ENCODE results near the gene RTP2. TPM values are rescaled to one million over a fixed set of nuclear protein-coding genes. Genes with fewer than 3 reads are reported as not detected.

Gene RTP2
- total RNA-seq, 2 donors from 2014 or later: not detected

- no peak overlapping the region for H3K4me3 ChIP-seq
- TF ChIP-seq, protein P1, sequence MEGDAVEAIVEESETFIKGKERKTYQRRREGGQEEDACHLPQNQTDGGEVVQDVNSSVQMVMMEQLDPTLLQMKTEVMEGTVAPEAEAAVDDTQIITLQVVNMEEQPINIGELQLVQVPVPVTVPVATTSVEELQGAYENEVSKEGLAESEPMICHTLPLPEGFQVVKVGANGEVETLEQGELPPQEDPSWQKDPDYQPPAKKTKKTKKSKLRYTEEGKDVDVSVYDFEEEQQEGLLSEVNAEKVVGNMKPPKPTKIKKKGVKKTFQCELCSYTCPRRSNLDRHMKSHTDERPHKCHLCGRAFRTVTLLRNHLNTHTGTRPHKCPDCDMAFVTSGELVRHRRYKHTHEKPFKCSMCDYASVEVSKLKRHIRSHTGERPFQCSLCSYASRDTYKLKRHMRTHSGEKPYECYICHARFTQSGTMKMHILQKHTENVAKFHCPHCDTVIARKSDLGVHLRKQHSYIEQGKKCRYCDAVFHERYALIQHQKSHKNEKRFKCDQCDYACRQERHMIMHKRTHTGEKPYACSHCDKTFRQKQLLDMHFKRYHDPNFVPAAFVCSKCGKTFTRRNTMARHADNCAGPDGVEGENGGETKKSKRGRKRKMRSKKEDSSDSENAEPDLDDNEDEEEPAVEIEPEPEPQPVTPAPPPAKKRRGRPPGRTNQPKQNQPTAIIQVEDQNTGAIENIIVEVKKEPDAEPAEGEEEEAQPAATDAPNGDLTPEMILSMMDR (IDR thresholded peaks at IDR 0.05): no peak
- H3K27ac ChIP-seq: no peak overlapping the region
- ATAC-seq (ENCODE audit: insufficient number of reproducible peaks, low FRiP score, low read depth) (no peak), DNase-seq (ENCODE audit: low spot score) (no peak)
- no peaks in the 10 kb centered on the region for H3K4me1 ChIP-seq (ENCODE audit: control insufficient read depth in 1 of 2, low read depth in 2 of 2)
- H3K9me3 ChIP-seq: no peaks in the 10 kb centered on the region
- H3K36me3 ChIP-seq: no peaks in the 10 kb centered on the region
- H3K27me3 ChIP-seq (replicated peaks; ENCODE audit: insufficient read depth): no peaks in the 10 kb centered on the region
Measured at GRCh38 chr3:187698499-187699399, 3.6 kb downstream of the RTP2 start.

DNA sequence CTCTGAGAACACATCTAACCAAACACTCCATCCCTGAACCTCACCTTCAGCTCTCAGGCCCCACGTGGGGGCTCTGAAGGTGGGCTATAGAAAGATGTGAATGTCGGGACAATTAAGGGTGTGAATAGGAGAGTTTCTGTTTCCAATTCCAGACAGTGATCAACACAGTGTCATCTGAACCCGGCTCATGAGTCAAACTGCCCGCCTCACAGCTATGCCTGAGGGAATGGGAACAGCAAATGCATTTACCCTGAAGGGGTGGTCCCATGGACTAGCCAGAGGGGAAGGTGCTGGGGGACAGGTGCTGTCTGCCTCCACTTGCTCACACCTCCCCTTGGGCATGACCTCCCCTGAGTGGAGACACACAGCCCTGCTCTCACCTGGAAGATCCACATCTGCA is 6.3 kb downstream of the RTP2 start:
- no peak for DNase-seq (ENCODE audit: low spot score)
- no peaks in the 10 kb centered on the region for H3K4me1 ChIP-seq (ENCODE audit: control insufficient read depth in 1 of 2, low read depth in 2 of 2)
- no peaks in the 10 kb centered on the region for H3K27me3 ChIP-seq (replicated peaks; ENCODE audit: insufficient read depth)
- H3K27ac ChIP-seq: no peak overlapping the region
- no peaks in the 10 kb centered on the region for H3K9me3 ChIP-seq
- ATAC-seq (ENCODE audit: insufficient number of reproducible peaks, low FRiP score, low read depth): no peak
- TF ChIP-seq, protein P1 (IDR thresholded peaks at IDR 0.05): no peak
- H3K4me3 ChIP-seq: no peak overlapping the region
- H3K36me3 ChIP-seq: no peaks in the 10 kb centered on the region

- no peaks in the 10 kb centered on the region for H3K27me3 ChIP-seq (replicated peaks; ENCODE audit: insufficient read depth)
- DNase-seq (ENCODE audit: low spot score) (no peak), ATAC-seq (ENCODE audit: insufficient number of reproducible peaks, low FRiP score, low read depth) (no peak)
- H3K27ac ChIP-seq: no peak overlapping the region
- H3K36me3 ChIP-seq: no peaks in the 10 kb centered on the region
- TF ChIP-seq, protein P1 (IDR thresholded peaks at IDR 0.05): no peak
- no peak overlapping the region for H3K4me3 ChIP-seq
- no peaks in the 10 kb centered on the region for H3K9me3 ChIP-seq
- H3K4me1 ChIP-seq (ENCODE audit: control insufficient read depth in 1 of 2, low read depth in 2 of 2): no peaks in the 10 kb centered on the region
Measured at GRCh38 chr3:187695449-187695848, 6.9 kb downstream of the RTP2 start.

GRCh38 chr3:187694801-187695200 is 7.6 kb downstream of the RTP2 start:
- TF ChIP-seq, protein P1 (IDR thresholded peaks at IDR 0.05): no peak
- ATAC-seq (ENCODE audit: insufficient number of reproducible peaks, low FRiP score, low read depth) (no peak), DNase-seq (ENCODE audit: low spot score) (no peak)
- Histone ChIP-seq H3K36me3 (no peaks in the 10 kb centered on the region), H3K4me3 (no peak overlapping the region), H3K9me3 (no peaks in the 10 kb centered on the region), H3K27me3 (replicated peaks; ENCODE audit: insufficient read depth) (no peaks in the 10 kb centered on the region), H3K4me1 (ENCODE audit: control insufficient read depth in 1 of 2, low read depth in 2 of 2) (no peaks in the 10 kb centered on the region), H3K27ac (no peak overlapping the region)

GRCh38 chr3:187693431-187693830 is 8.9 kb downstream of the RTP2 start:
- DNase-seq (ENCODE audit: low spot score): no peak
- Histone ChIP-seq H3K9me3 (no peaks in the 10 kb centered on the region), H3K27me3 (replicated peaks; ENCODE audit: insufficient read depth) (no peaks in the 10 kb centered on the region), H3K27ac (no peak overlapping the region), H3K4me3 (no peak overlapping the region), H3K36me3 (no peaks in the 10 kb centered on the region), H3K4me1 (ENCODE audit: control insufficient read depth in 1 of 2, low read depth in 2 of 2) (no peaks in the 10 kb centered on the region)
- TF ChIP-seq, protein P1 (IDR thresholded peaks at IDR 0.05): no peak
- no peak for ATAC-seq (ENCODE audit: insufficient number of reproducible peaks, low FRiP score, low read depth)
